DND-41 (cell line): ENCODE data around the gene DCAKD.

ENCODE experiments used
- ATAC-seq: fragments of 200-7000 bp; cut with Tn5 transposase; 3 replicates; pipeline ENCODE4 v1.9.1; 2021; ENCODE audit warnings: low read depth; ENCODE audit not compliant: insufficient read depth
- DNase-seq: peaks from one replicate; pipeline ENCODE4 v3.0.0-alpha.2; 2020
- H2AFZ ChIP-seq: 2 replicates; pipeline ENCODE4 v1.6.0; 2012; ENCODE audit warnings: low read depth, low read length
- H3K27ac ChIP-seq: 2 replicates; pipeline ENCODE4 v1.5.1; 2012; ENCODE audit warnings: low read length, inconsistent platforms
- H3K27me3 ChIP-seq: fragments of 200-600 bp; sonication (generic); 2 replicates; pipeline ENCODE4 v1.6.0; 2012; ENCODE audit warnings: low read length, mild to moderate bottlenecking, inconsistent platforms; ENCODE audit not compliant: insufficient read depth, poor library complexity
- H3K36me3 ChIP-seq: 2 replicates; pipeline ENCODE4 v1.5.1; 2012; ENCODE audit warnings: low read length, inconsistent platforms; ENCODE audit not compliant: insufficient read depth
- H3K4me1 ChIP-seq: 2 replicates; pipeline ENCODE4 v1.5.1; 2012; ENCODE audit warnings: mild to moderate bottlenecking, low read length; ENCODE audit not compliant: insufficient read depth
- H3K4me2 ChIP-seq: 2 replicates; pipeline ENCODE4 v1.6.0; 2012; ENCODE audit warnings: mild to moderate bottlenecking, moderate library complexity, low read length, inconsistent platforms; ENCODE audit not compliant: insufficient read depth
- H3K4me3 ChIP-seq, 2 experiments: fragments of 200-600 bp in 1 of 2; shearing (Covaris generic) in 1 of 2; 2 replicates each; pipeline ENCODE4 v1.5.1; 2012 to 2016; ENCODE audit warnings: inconsistent platforms in 2 of 2, low read length in 2 of 2, mild to moderate bottlenecking in 2 of 2, low read depth in 1 of 2, moderate library complexity in 1 of 2
- H3K79me2 ChIP-seq: 2 replicates; pipeline ENCODE4 v1.6.0; 2012; ENCODE audit warnings: low read length, inconsistent platforms; ENCODE audit not compliant: insufficient read depth
- H3K9ac ChIP-seq: 2 replicates; pipeline ENCODE4 v1.6.0; 2012; ENCODE audit warnings: low read depth, mild to moderate bottlenecking, inconsistent platforms, low read length, moderate library complexity
- H3K9me3 ChIP-seq: 2 replicates; pipeline ENCODE4 v1.5.1; 2012; ENCODE audit warnings: low read length, moderate library complexity, mild to moderate bottlenecking, inconsistent platforms; ENCODE audit not compliant: insufficient read depth, severe bottlenecking
- H4K20me1 ChIP-seq: 2 replicates; pipeline ENCODE4 v1.6.0; 2012; ENCODE audit warnings: low read length; ENCODE audit not compliant: insufficient read depth
- EZH2 ChIP-seq: IDR thresholded peaks from 3 replicates; pipeline ENCODE4 v1.6.1; 2012; ENCODE audit warnings: borderline replicate concordance, low read depth, mild to moderate bottlenecking, moderate library complexity, low read length, inconsistent platforms; ENCODE audit not compliant: severe bottlenecking
- TF ChIP-seq, protein P1 (sequence below): IDR thresholded peaks from 2 replicates; pipeline ENCODE4 v1.5.1; 2012; ENCODE audit warnings: borderline replicate concordance, low read length, moderate library complexity, mild to moderate bottlenecking; ENCODE audit not compliant: poor library complexity, severe bottlenecking; ENCODE audit errors: extremely low read depth

DCAKD gene

DNA sequence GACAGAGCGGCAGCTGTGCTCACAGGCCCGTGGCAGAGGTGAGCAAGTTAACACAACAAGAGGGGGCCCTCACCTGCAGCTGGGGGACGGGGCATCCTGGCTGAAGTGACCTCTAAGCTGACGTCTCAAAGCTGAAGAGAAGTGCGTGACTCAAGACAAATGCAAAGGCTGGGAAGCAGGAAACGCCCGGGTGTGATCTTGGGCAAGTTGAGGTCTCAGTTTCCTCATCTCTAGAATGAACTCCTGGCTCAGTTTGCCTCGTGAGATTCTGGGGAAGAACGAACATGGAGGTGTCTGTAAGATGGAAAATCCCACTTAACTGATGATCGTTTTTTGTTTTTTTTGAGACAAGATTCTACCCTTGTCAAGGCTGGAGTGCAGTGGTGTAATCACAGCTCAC is 43.2 kb downstream of the DCAKD start:
- Histone ChIP-seq H3K9me3 (no peaks in the 10 kb centered on the region), H3K9ac (no peak overlapping the region), H3K4me3 (no peak overlapping the region), H3K27ac (no peak overlapping the region), H2AFZ (no peak overlapping the region), H3K4me2 (no peak overlapping the region), H4K20me1 (no peaks in the 10 kb centered on the region), H3K36me3 (no peaks in the 10 kb centered on the region), H3K79me2 (no peaks in the 10 kb centered on the region), H3K4me1 (no peaks in the 10 kb centered on the region), H3K27me3 (peaks cover 2% of the 10 kb centered on the region)
- ATAC-seq (no peak), DNase-seq (no peak)
- TF ChIP-seq, protein P1, sequence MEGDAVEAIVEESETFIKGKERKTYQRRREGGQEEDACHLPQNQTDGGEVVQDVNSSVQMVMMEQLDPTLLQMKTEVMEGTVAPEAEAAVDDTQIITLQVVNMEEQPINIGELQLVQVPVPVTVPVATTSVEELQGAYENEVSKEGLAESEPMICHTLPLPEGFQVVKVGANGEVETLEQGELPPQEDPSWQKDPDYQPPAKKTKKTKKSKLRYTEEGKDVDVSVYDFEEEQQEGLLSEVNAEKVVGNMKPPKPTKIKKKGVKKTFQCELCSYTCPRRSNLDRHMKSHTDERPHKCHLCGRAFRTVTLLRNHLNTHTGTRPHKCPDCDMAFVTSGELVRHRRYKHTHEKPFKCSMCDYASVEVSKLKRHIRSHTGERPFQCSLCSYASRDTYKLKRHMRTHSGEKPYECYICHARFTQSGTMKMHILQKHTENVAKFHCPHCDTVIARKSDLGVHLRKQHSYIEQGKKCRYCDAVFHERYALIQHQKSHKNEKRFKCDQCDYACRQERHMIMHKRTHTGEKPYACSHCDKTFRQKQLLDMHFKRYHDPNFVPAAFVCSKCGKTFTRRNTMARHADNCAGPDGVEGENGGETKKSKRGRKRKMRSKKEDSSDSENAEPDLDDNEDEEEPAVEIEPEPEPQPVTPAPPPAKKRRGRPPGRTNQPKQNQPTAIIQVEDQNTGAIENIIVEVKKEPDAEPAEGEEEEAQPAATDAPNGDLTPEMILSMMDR: no peak
- no peak for TF ChIP-seq EZH2

DNA sequence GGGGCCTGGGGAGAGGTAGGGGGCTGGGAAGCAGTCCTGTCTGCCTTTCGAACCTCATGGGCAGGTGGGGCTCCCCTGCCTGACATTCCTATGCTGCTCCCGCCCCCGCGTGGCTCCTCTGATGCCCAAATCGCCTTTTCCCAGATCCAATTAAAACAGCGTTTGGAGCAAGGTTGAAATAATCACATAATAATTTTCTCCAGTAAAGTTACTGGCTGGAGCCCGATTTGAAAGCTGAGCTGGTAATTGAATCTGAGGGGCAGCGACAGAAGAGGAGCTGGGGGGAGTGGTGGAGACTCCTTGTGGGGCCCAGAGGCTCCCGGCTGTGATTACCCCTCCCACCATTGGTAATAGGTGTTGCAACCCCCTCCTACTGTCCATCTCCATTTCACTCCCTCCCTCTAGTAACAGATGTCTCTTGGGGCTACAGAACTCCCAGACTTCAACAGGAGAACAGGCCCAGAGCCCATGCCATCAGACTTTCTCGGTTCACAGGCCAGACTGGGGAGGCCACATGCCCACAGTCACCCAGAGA is 44.4 kb downstream of the DCAKD start:
- H3K4me1 ChIP-seq: no peaks in the 10 kb centered on the region
- H3K4me2 ChIP-seq: no peak overlapping the region
- no peak for TF ChIP-seq EZH2
- TF ChIP-seq, protein P1: no peak
- DNase-seq (no peak), ATAC-seq (no peak)
- H2AFZ ChIP-seq: no peak overlapping the region
- H3K9me3 ChIP-seq: no peaks in the 10 kb centered on the region
- peaks cover 2% of the 10 kb centered on the region for H3K27me3 ChIP-seq
- no peaks in the 10 kb centered on the region for H4K20me1 ChIP-seq
- no peaks in the 10 kb centered on the region for H3K36me3 ChIP-seq
- H3K27ac ChIP-seq: no peak overlapping the region
- H3K79me2 ChIP-seq: no peaks in the 10 kb centered on the region
- no peak overlapping the region for H3K9ac ChIP-seq
- no peak overlapping the region for H3K4me3 ChIP-seq

DNA sequence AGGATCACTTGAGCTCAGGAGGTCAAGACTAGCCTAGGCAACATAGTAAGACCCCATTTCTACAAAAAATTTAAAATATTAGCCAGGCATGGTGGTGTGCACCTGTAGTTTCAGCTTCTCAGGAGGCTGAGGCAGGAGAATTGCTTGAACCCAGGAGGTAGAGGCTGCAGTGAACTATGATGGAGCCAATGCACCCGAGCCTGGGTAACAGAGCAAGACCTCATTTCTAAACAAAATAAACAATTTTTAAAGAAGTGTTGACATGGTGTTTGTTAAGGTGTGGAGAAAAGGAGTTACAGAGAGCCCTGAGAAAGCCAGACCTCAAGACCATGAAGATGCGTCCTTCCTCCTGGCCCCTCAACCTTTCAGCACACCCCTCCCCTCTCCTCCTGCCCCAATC is 45.7 kb downstream of the DCAKD start:
- Histone ChIP-seq H3K27me3 (peaks cover 2% of the 10 kb centered on the region), H3K27ac (no peak overlapping the region), H3K9ac (no peak overlapping the region), H3K9me3 (no peaks in the 10 kb centered on the region), H3K79me2 (no peaks in the 10 kb centered on the region), H3K4me3 (no peak overlapping the region), H3K4me1 (no peaks in the 10 kb centered on the region), H3K4me2 (no peak overlapping the region), H3K36me3 (no peaks in the 10 kb centered on the region), H2AFZ (no peak overlapping the region), H4K20me1 (no peaks in the 10 kb centered on the region)
- TF ChIP-seq EZH2: no peak
- ATAC-seq (no peak), DNase-seq (no peak)

DNA sequence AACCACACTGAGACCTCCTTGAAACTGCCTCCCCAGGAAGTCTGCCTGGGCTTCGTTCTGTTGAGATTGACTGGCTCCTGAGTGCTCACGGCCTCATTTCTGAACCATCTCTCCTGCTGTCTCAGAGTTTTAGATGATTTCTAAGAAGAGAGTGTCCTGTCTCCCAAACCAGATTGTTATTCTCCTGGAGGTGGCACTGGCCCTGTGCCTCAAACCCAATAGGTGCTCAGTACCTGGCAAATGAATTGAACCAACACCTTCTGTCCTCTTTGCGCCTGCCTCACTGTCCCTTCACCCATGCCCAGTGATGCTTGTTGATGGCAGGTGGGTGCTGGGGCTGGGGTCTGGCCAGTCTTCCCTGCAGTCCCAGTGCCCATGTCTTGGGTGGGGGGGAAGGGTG is 47.0 kb downstream of the DCAKD start:
- ATAC-seq: no peak

More for the DNA sequence above, 47.0 kb downstream of the DCAKD start:
- no peaks in the 10 kb centered on the region for H4K20me1 ChIP-seq
- H3K79me2 ChIP-seq: no peaks in the 10 kb centered on the region
- no peak for DNase-seq
- no peak overlapping the region for H3K27ac ChIP-seq
- H2AFZ ChIP-seq: no peak overlapping the region
- H3K27me3 ChIP-seq: peaks cover 2% of the 10 kb centered on the region
- H3K4me2 ChIP-seq: no peak overlapping the region
- H3K9me3 ChIP-seq: no peaks in the 10 kb centered on the region
- no peaks in the 10 kb centered on the region for H3K36me3 ChIP-seq
- H3K4me3 ChIP-seq: no peak overlapping the region
- TF ChIP-seq, protein P1: no peak
- no peak for TF ChIP-seq EZH2
- no peak overlapping the region for H3K9ac ChIP-seq
- H3K4me1 ChIP-seq: no peaks in the 10 kb centered on the region
